ENCODE data around the gene LTB. TPM values are rescaled to one million over a fixed set of nuclear protein-coding genes. Genes with fewer than 3 reads are reported as not detected.

The LTB gene
- total RNA-seq, 2 donors from 2014 or later = 3.4 to 5.7 TPM

GRCh38 chr6:31535538-31536324 is 46.5 kb downstream of the LTB start:
- Histone ChIP-seq H3K27me3 (no peaks in the 10 kb centered on the region), H3K27ac (no peak overlapping the region), H3K9me3 (no peaks in the 10 kb centered on the region), H3K36me3 (peaks cover 48% of the 10 kb centered on the region), H3K4me1 (peaks cover 11% of the 10 kb centered on the region), H3K9ac (ENCODE audit: low read depth in 2 of 2, low read length in 2 of 2) (no peak overlapping the region), H3K4me3 (no peak overlapping the region)
- no peak for DNase-seq
- intact Hi-C loops (cut with DNase I) = no loop called here
- TF ChIP-seq, protein P1, sequence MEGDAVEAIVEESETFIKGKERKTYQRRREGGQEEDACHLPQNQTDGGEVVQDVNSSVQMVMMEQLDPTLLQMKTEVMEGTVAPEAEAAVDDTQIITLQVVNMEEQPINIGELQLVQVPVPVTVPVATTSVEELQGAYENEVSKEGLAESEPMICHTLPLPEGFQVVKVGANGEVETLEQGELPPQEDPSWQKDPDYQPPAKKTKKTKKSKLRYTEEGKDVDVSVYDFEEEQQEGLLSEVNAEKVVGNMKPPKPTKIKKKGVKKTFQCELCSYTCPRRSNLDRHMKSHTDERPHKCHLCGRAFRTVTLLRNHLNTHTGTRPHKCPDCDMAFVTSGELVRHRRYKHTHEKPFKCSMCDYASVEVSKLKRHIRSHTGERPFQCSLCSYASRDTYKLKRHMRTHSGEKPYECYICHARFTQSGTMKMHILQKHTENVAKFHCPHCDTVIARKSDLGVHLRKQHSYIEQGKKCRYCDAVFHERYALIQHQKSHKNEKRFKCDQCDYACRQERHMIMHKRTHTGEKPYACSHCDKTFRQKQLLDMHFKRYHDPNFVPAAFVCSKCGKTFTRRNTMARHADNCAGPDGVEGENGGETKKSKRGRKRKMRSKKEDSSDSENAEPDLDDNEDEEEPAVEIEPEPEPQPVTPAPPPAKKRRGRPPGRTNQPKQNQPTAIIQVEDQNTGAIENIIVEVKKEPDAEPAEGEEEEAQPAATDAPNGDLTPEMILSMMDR (IDR thresholded peaks at IDR 0.05) = no peak

GRCh38 chr6:31534521-31535040 is 47.6 kb downstream of the LTB start:
- TF ChIP-seq, protein P1 (IDR thresholded peaks at IDR 0.05) = no peak
- no peak for DNase-seq
- Histone ChIP-seq H3K4me3 (no peak overlapping the region), H3K9ac (ENCODE audit: low read depth in 2 of 2, low read length in 2 of 2) (no peak overlapping the region), H3K27ac (no peak overlapping the region), H3K9me3 (no peaks in the 10 kb centered on the region), H3K27me3 (no peaks in the 10 kb centered on the region), H3K36me3 (peaks cover 50% of the 10 kb centered on the region), H3K4me1 (peaks cover 8% of the 10 kb centered on the region)
- intact Hi-C loops (cut with DNase I) = no loop called here

- DNase-seq = no peak
- Histone ChIP-seq H3K36me3 (peaks cover 49% of the 10 kb centered on the region), H3K4me3 (no peak overlapping the region), H3K9me3 (no peaks in the 10 kb centered on the region), H3K27me3 (no peaks in the 10 kb centered on the region), H3K4me1 (peaks cover 2% of the 10 kb centered on the region), H3K27ac (no peak overlapping the region), H3K9ac (ENCODE audit: low read depth in 2 of 2, low read length in 2 of 2) (no peak overlapping the region)
- TF ChIP-seq, protein P1 (IDR thresholded peaks at IDR 0.05) = no peak
- intact Hi-C loops (cut with DNase I) = no loop called here
Measured at GRCh38 chr6:31534011-31534410, 48.2 kb downstream of the LTB start.

DNA sequence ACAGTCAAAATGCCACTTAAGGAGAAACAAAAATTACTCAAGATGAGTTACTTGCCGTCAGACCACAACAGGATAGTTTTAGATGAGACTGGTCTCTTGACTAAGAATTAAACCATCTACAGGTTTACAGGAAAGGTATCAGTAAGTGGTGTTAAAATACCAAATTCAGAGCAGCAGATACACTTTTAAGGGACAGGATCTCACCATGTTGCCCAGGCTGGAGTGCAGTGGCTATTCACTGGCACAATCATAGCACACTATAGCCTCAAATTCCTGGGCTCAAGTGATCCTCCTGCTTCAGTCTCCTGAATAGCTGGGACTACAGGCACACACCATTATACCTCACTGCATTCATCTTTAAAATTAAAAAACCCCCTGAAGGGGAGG is 48.8 kb downstream of the LTB start:
- Histone ChIP-seq H3K27ac (no peak overlapping the region), H3K36me3 (peaks cover 44% of the 10 kb centered on the region), H3K27me3 (no peaks in the 10 kb centered on the region), H3K9ac (ENCODE audit: low read depth in 2 of 2, low read length in 2 of 2) (no peak overlapping the region), H3K9me3 (no peaks in the 10 kb centered on the region), H3K4me1 (no peaks in the 10 kb centered on the region), H3K4me3 (no peak overlapping the region)
- TF ChIP-seq, protein P1 (IDR thresholded peaks at IDR 0.05) = no peak
- DNase-seq = no peak
- intact Hi-C loops (cut with DNase I) = no loop called here

GRCh38 chr6:31532644-31533454 is 49.4 kb downstream of the LTB start:
- Histone ChIP-seq H3K36me3 (peaks cover 43% of the 10 kb centered on the region), H3K27me3 (no peaks in the 10 kb centered on the region), H3K9me3 (no peaks in the 10 kb centered on the region), H3K27ac (no peak overlapping the region), H3K4me3 (no peak overlapping the region), H3K4me1 (no peaks in the 10 kb centered on the region), H3K9ac (ENCODE audit: low read depth in 2 of 2, low read length in 2 of 2) (no peak overlapping the region)
- TF ChIP-seq, protein P1 (IDR thresholded peaks at IDR 0.05) = no peak
- intact Hi-C loops (cut with DNase I) = no loop called here
- no peak for DNase-seq
